HAP-1 (cell line): ENCODE data around the gene ARHGAP15.
A peak's percentile ranks its signal among the peaks of the same experiment; 100 is the strongest.

ENCODE experiments used
- DNase-seq, 2 experiments: peaks; one replicate each; pipeline ENCODE4 v3.0.0-alpha.2; 2016 to 2020; ENCODE audit warnings: low spot score in 2 of 2
- H3K27me3 ChIP-seq: fragments of 250-450 bp; sonication (Bioruptor Pico); 2 replicates; pipeline ENCODE4 v1.5.1; 2020; ENCODE audit warnings: low read depth, mild to moderate bottlenecking, moderate library complexity
- H3K36me3 ChIP-seq: fragments of 250-450 bp; sonication (Bioruptor Pico); replicated peaks from 2 replicates; pipeline ENCODE4 v1.5.1; 2020; ENCODE audit warnings: mild to moderate bottlenecking
- H3K4me1 ChIP-seq: fragments of 250-450 bp; sonication (Bioruptor Pico); 2 replicates; pipeline ENCODE4 v1.5.1; 2020; ENCODE audit warnings: mild to moderate bottlenecking
- H3K4me3 ChIP-seq: fragments of 250-450 bp; sonication (Bioruptor Pico); 2 replicates; pipeline ENCODE4 v1.5.1; 2020; ENCODE audit warnings: mild to moderate bottlenecking, moderate library complexity
- H3K9me3 ChIP-seq: fragments of 250-450 bp; sonication (Bioruptor Pico); 2 replicates; pipeline ENCODE4 v1.5.1; 2020; ENCODE audit warnings: mild to moderate bottlenecking, moderate library complexity
- in situ Hi-C: fragments of 300-500 bp; cut with MboI; formaldehyde crosslinking; loops from 3 replicates; pipeline ENCODE4 v1.14.3; 2020; ENCODE audit warnings: low sequenced_read_pairs, inconsistent platforms, mixed read lengths

ARHGAP15 gene

GRCh38 chr2:143229952-143230351 is 100.7 kb downstream of the ARHGAP15 start:
- H3K4me3 ChIP-seq: no peak overlapping the region
- in situ Hi-C loops: no loop called here
- no peaks in the 10 kb centered on the region for H3K4me1 ChIP-seq
- H3K9me3 ChIP-seq: no peaks in the 10 kb centered on the region
- no peaks in the 10 kb centered on the region for H3K27me3 ChIP-seq
- DNase-seq: no peak
- no peaks in the 10 kb centered on the region for H3K36me3 ChIP-seq

DNA sequence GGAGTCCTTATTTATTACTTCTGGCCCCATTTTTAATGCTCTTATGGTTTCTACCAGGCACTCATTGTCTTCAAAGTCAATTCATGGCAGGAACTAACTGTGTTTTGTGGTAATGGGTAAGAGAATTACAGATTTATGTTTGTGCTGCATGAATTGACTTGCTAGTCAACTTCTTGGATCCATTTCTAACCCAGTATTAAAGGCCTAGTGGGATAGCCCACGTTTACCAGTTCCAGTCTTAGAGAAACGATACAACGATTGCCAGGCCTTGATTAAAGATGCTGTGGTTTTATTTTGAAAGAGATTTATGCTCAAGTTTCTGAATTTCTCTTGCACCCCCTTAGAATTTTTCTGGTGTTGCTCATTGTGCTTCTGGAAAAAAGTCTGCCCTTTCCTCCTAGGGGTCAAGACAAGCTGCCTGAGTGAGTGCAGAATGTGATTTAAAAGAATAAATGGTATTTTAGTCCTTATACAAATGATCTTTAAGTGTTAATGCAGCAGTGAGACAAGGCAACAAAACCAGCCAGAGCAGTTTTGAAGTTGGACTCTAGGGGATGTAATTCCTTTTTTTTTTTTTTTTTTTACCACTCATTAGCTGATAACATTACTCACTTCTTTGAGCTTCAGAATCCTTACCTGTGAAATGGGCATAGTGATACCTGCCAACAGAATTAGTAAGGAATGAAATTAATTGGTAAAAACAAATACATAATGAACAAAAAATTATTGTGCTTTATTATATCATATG is 101.5 kb downstream of the ARHGAP15 start:
- Histone ChIP-seq H3K4me3 (no peak overlapping the region), H3K4me1 (no peaks in the 10 kb centered on the region), H3K9me3 (no peaks in the 10 kb centered on the region), H3K27me3 (no peaks in the 10 kb centered on the region), H3K36me3 (no peaks in the 10 kb centered on the region)
- DNase-seq: no peak
- in situ Hi-C loops: no loop called here

DNA sequence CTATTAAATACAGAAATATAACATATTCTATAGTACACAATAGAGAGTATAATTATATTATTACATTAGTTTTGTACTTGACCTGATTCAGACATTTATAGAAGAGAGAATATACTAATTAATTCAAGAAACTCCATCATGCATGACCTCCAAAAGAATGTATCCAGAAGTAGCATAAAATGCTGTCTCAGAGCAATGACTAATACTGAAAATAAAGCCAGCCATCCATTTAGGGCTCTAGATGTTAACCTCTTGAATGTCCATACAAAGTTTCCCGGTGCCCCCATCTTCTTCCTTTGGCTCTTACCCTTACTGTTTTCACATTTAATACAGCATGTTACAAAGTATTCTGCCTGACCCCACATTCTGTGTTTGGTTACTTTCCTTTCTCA is 102.0 kb downstream of the ARHGAP15 start:
- H3K4me3 ChIP-seq: no peak overlapping the region
- no peaks in the 10 kb centered on the region for H3K4me1 ChIP-seq
- no peaks in the 10 kb centered on the region for H3K36me3 ChIP-seq
- DNase-seq: no peak
- in situ Hi-C loops: no loop called here
- H3K9me3 ChIP-seq: no peaks in the 10 kb centered on the region
- no peaks in the 10 kb centered on the region for H3K27me3 ChIP-seq

- no peaks in the 10 kb centered on the region for H3K36me3 ChIP-seq
- no peaks in the 10 kb centered on the region for H3K9me3 ChIP-seq
- no peak for DNase-seq
- peaks cover 7% of the 10 kb centered on the region; the same call in 1 of the 2 replicates for H3K4me1 ChIP-seq
- no peak overlapping the region for H3K4me3 ChIP-seq
- H3K27me3 ChIP-seq: no peaks in the 10 kb centered on the region
- in situ Hi-C loops: no loop called here
Measured at GRCh38 chr2:143237146-143237777, 108.0 kb downstream of the ARHGAP15 start.

- H3K4me1 ChIP-seq: peaks cover 7% of the 10 kb centered on the region; the same call in 1 of the 2 replicates
- peak; percentile 64 to 84 for DNase-seq
- no peak overlapping the region for H3K4me3 ChIP-seq
- no peaks in the 10 kb centered on the region for H3K36me3 ChIP-seq
- in situ Hi-C loops: no loop called here
- no peaks in the 10 kb centered on the region for H3K9me3 ChIP-seq
- no peaks in the 10 kb centered on the region; the same call in 1 of the 2 replicates for H3K27me3 ChIP-seq
Measured at GRCh38 chr2:143241403-143242088, 112.3 kb downstream of the ARHGAP15 start.

DNA sequence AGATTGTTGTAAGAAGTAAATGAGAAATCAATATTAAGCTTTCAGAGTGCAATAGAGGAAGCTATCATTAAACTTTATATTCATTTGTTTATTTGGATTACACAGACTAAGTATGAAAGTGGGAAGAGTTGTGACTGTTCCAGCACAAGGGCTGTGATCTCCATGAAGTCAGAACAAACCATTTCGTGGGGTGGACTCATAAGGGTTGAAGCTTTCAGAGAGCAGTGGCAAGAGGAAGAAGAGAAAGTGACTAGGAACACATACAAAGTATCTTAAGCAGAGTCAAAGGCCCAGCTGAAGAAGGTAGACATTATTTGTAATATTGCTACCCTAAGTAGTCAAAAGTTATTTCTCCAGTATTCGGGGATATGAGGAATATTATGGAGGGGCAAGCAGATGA is 117.0 kb downstream of the ARHGAP15 start:
- no peak for DNase-seq
- in situ Hi-C loops: no loop called here
- H3K36me3 ChIP-seq: no peaks in the 10 kb centered on the region
- H3K4me1 ChIP-seq: peaks cover 4% of the 10 kb centered on the region; the same call in 1 of the 2 replicates
- H3K4me3 ChIP-seq: no peak overlapping the region
- no peaks in the 10 kb centered on the region; the same call in 1 of the 2 replicates for H3K27me3 ChIP-seq
- H3K9me3 ChIP-seq: no peaks in the 10 kb centered on the region

DNA sequence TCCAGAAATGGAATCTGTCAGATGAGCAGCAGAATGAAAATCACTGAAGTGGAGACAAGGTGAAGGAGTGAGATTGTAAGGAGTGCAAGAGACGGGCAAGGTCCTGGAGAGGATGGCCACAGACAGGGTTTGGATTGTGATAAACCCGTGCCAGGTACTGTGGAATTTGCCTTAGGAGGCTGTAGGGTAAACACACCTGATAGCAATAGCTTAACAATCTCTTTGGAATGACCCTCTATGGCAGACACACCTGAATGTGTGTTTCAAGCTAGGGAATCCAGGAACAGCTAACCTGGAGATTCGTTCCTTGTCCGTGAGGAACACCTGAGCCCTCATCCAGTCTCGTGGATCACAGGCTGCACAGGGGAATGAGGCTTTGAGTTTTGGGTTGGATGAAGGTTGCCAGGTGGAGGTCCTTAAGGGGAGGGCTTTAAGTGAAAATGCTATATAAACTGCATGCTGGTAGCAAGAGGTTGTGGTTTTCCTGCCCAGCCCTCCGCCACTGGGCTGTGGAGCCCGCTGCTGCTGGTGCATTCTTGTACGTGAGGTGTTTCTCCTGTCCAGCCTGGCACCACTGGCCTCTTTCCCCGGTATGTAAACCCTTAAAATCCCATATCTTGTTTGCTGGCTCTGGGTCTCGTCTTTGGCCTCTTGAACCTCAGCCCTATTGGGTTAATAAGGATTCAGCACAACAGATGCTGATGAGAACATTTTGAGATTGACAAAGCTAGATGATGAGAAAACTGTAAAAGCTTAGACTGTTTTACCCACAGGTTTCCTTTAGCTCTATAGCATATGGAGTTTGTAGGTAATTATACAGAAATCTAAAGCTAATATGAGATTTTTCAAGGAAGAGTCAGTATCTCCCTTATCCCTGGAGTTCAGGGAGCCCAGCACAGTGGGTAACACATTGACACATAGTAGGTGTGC is 117.9 kb downstream of the ARHGAP15 start:
- no peaks in the 10 kb centered on the region for H3K36me3 ChIP-seq
- H3K4me1 ChIP-seq: no peaks in the 10 kb centered on the region
- DNase-seq: no peak
- in situ Hi-C loops: no loop called here
- H3K27me3 ChIP-seq: no peaks in the 10 kb centered on the region; the same call in 1 of the 2 replicates
- no peak overlapping the region for H3K4me3 ChIP-seq
- H3K9me3 ChIP-seq: no peaks in the 10 kb centered on the region

GRCh38 chr2:143248631-143249030 is 119.4 kb downstream of the ARHGAP15 start:
- H3K4me3 ChIP-seq: no peak overlapping the region
- DNase-seq: no peak
- H3K27me3 ChIP-seq: peaks cover 4% of the 10 kb centered on the region
- no peaks in the 10 kb centered on the region for H3K9me3 ChIP-seq
- H3K36me3 ChIP-seq: no peaks in the 10 kb centered on the region
- no peaks in the 10 kb centered on the region for H3K4me1 ChIP-seq
- in situ Hi-C loops: no loop called here

- in situ Hi-C loops: loop anchor here (25.0 kb wide), 1 partner anchor 139 kb away; no protein-coding TSS in a partner anchor
- no peak for DNase-seq
- Histone ChIP-seq H3K36me3 (no peaks in the 10 kb centered on the region), H3K4me3 (no peak overlapping the region), H3K9me3 (no peaks in the 10 kb centered on the region), H3K27me3 (peaks cover 9% of the 10 kb centered on the region), H3K4me1 (no peaks in the 10 kb centered on the region)
Measured at GRCh38 chr2:143251681-143252080, 122.5 kb downstream of the ARHGAP15 start.

GRCh38 chr2:143252138-143252907 is 123.1 kb downstream of the ARHGAP15 start:
- Histone ChIP-seq H3K4me3 (no peak overlapping the region), H3K9me3 (no peaks in the 10 kb centered on the region), H3K4me1 (no peaks in the 10 kb centered on the region), H3K36me3 (no peaks in the 10 kb centered on the region), H3K27me3 (peaks cover 9% of the 10 kb centered on the region)
- DNase-seq: no peak
- in situ Hi-C loops: loop anchor here (25.0 kb wide), 1 partner anchor 140 kb away; no protein-coding TSS in a partner anchor

DNA sequence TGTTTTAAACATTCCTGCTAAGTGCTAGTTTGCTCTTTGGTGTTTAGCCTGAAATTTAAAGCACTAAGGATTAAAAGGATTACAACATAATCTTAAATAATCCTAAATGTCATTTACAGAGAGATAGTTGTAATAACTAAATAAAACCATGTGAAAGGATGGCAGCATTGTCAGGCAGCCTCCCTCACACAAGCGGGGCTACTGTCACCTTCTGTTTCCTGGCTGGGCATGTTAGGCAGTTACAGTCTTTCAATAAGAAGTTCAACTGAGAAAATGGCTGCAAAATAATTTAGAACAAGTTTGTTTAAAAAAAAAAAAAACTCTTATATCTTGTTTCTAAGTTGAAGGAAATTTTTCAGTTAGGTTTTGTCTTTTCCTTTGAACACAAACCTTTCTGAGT is 124.9 kb downstream of the ARHGAP15 start:
- no peak for DNase-seq
- in situ Hi-C loops: loop anchor here (25.0 kb wide), 1 partner anchor 142 kb away; no protein-coding TSS in a partner anchor
- Histone ChIP-seq H3K4me3 (no peak overlapping the region), H3K9me3 (no peaks in the 10 kb centered on the region), H3K4me1 (no peaks in the 10 kb centered on the region), H3K36me3 (no peaks in the 10 kb centered on the region), H3K27me3 (peaks cover 18% of the 10 kb centered on the region)

- peaks cover 19% of the 10 kb centered on the region for H3K27me3 ChIP-seq
- H3K4me3 ChIP-seq: no peak overlapping the region
- DNase-seq: no peak
- H3K9me3 ChIP-seq: no peaks in the 10 kb centered on the region
- in situ Hi-C loops: loop anchor here (25.0 kb wide), 1 partner anchor 143 kb away; no protein-coding TSS in a partner anchor
- H3K4me1 ChIP-seq: no peaks in the 10 kb centered on the region
- H3K36me3 ChIP-seq: no peaks in the 10 kb centered on the region
Measured at GRCh38 chr2:143255086-143255485, 125.9 kb downstream of the ARHGAP15 start.
